Measurements from ENCODE around the gene FAN1. TPM values are rescaled to one million over a fixed set of nuclear protein-coding genes. Genes with fewer than 3 reads are reported as not detected.
A peak's percentile ranks its signal among the peaks of the same experiment; 100 is the strongest.

The FAN1 gene
- polyA plus RNA-seq, 1 experiment: 11.8 TPM

- H3K4me3 ChIP-seq (ENCODE audit: low read depth, low read length): no peak overlapping the region
- ChIA-PET CTCF (interaction anchor here (1.6 kb wide), 1 partner anchor 202 kb away, joined by 5 read pairs; no protein-coding TSS in a partner anchor), POLR2A (no interaction called here)
- H3K27me3 ChIP-seq (ENCODE audit: control insufficient read depth, insufficient read depth, low read length): no peaks in the 10 kb centered on the region
- no peak for TF ChIP-seq CTCF (IDR thresholded peaks at IDR 0.05; ENCODE audit: low read depth, low read length)
- DNase-seq (ENCODE audit: low read depth, low spot score): no peak
- H3K27ac ChIP-seq (ENCODE audit: low read depth, low read length): no peak overlapping the region
- H3K9me3 ChIP-seq (ENCODE audit: control insufficient read depth, insufficient read depth, low read length): no peaks in the 10 kb centered on the region; the same call in 1 of the 2 replicates
Observed at GRCh38 chr15:30927148-30927761, 23.5 kb downstream of the FAN1 start.

- Histone ChIP-seq H3K27me3 (ENCODE audit: control insufficient read depth, insufficient read depth, low read length) (no peaks in the 10 kb centered on the region), H3K9me3 (ENCODE audit: control insufficient read depth, insufficient read depth, low read length) (no peaks in the 10 kb centered on the region; the same call in 1 of the 2 replicates), H3K4me3 (ENCODE audit: low read depth, low read length) (no peak overlapping the region), H3K27ac (ENCODE audit: low read depth, low read length) (peak overlapping the region; percentile 39)
- TF ChIP-seq CTCF (IDR thresholded peaks at IDR 0.05; ENCODE audit: low read depth, low read length): no peak
- ChIA-PET CTCF (no interaction called here), POLR2A (no interaction called here)
- DNase-seq (ENCODE audit: low read depth, low spot score): no peak
Observed at GRCh38 chr15:30928076-30928475, 24.4 kb downstream of the FAN1 start.

- POLR2A ChIA-PET: no interaction called here
Observed at GRCh38 chr15:30929064-30929669, 25.5 kb downstream of the FAN1 start.

GRCh38 chr15:30929982-30930381 is 26.3 kb downstream of the FAN1 start:
- no peak for DNase-seq (ENCODE audit: low read depth, low spot score)
- no peak overlapping the region for H3K4me3 ChIP-seq (ENCODE audit: low read depth, low read length)
- H3K9me3 ChIP-seq (ENCODE audit: control insufficient read depth, insufficient read depth, low read length): no peaks in the 10 kb centered on the region; the same call in 1 of the 2 replicates
- no peak overlapping the region for H3K27ac ChIP-seq (ENCODE audit: low read depth, low read length)
- POLR2A ChIA-PET: no interaction called here
- no peaks in the 10 kb centered on the region for H3K27me3 ChIP-seq (ENCODE audit: control insufficient read depth, insufficient read depth, low read length)
- CTCF ChIA-PET: no interaction called here
- TF ChIP-seq CTCF (IDR thresholded peaks at IDR 0.05; ENCODE audit: low read depth, low read length): no peak

More at GRCh38 chr15:30929064-30929669, 25.5 kb downstream of the FAN1 start:
- CTCF ChIA-PET: no interaction called here
- Histone ChIP-seq H3K9me3 (ENCODE audit: control insufficient read depth, insufficient read depth, low read length) (no peaks in the 10 kb centered on the region; the same call in 1 of the 2 replicates), H3K4me3 (ENCODE audit: low read depth, low read length) (no peak overlapping the region), H3K27ac (ENCODE audit: low read depth, low read length) (no peak overlapping the region), H3K27me3 (ENCODE audit: control insufficient read depth, insufficient read depth, low read length) (no peaks in the 10 kb centered on the region)
- DNase-seq (ENCODE audit: low read depth, low spot score): no peak
- no peak for TF ChIP-seq CTCF (IDR thresholded peaks at IDR 0.05; ENCODE audit: low read depth, low read length)

GRCh38 chr15:30930422-30930821 is 26.7 kb downstream of the FAN1 start:
- Histone ChIP-seq H3K4me3 (ENCODE audit: low read depth, low read length) (no peak overlapping the region), H3K9me3 (ENCODE audit: control insufficient read depth, insufficient read depth, low read length) (no peaks in the 10 kb centered on the region; the same call in 1 of the 2 replicates), H3K27me3 (ENCODE audit: control insufficient read depth, insufficient read depth, low read length) (no peaks in the 10 kb centered on the region), H3K27ac (ENCODE audit: low read depth, low read length) (no peak overlapping the region)
- TF ChIP-seq CTCF (IDR thresholded peaks at IDR 0.05; ENCODE audit: low read depth, low read length): no peak
- DNase-seq (ENCODE audit: low read depth, low spot score): no peak
- ChIA-PET CTCF (interaction anchor here (0.6 kb wide), 2 partner anchors 50 to 199 kb away, joined by 3 to 4 read pairs; no protein-coding TSS in a partner anchor), POLR2A (no interaction called here)

Data from AG04450 (cell line).